Liver (tissue), 9 donors: ENCODE results near the gene TRIM29. TPM values are rescaled to one million over a fixed set of nuclear protein-coding genes. Genes with fewer than 3 reads are reported as not detected.

Experiments used
- DNase-seq: peaks from one replicate; pipeline ENCODE4 v3.0.0-alpha.2; 2017; ENCODE audit warnings: low spot score
- H3K27ac ChIP-seq, 2 donors: one replicate each; pipeline ENCODE4 v1.7.0; 2013; ENCODE audit warnings: inconsistent platforms in 2 of 2, low read length in 2 of 2, control low read depth in 1 of 2, low read depth in 1 of 2, mild to moderate bottlenecking in 1 of 2
- H3K27me3 ChIP-seq, 4 donors: one replicate each; pipeline versions ENCODE4 v1.6.1 to v1.7.0; 2013; ENCODE audit warnings: low read length in 3 of 4, inconsistent platforms in 1 of 4, mild to moderate bottlenecking in 1 of 4, moderate library complexity in 1 of 4; ENCODE audit not compliant: control insufficient read depth in 4 of 4, insufficient read depth in 4 of 4
- H3K36me3 ChIP-seq, 4 donors: one replicate each; pipeline versions ENCODE4 v1.6.1 to v1.7.0; 2013; ENCODE audit warnings: low read length in 3 of 4, mild to moderate bottlenecking in 3 of 4, low read depth in 1 of 4, moderate library complexity in 1 of 4; ENCODE audit not compliant: control insufficient read depth in 4 of 4, insufficient read depth in 3 of 4
- H3K4me1 ChIP-seq, 4 donors: one replicate each; pipeline versions ENCODE4 v1.6.1 to v1.7.0; 2013; ENCODE audit warnings: low read length in 3 of 4, mild to moderate bottlenecking in 3 of 4, moderate library complexity in 1 of 4; ENCODE audit not compliant: control insufficient read depth in 4 of 4, insufficient read depth in 4 of 4
- H3K4me3 ChIP-seq, 3 donors: one replicate each; pipeline versions ENCODE4 v1.6.1 to v1.7.0; 2013; ENCODE audit warnings: low read length in 3 of 3, control low read depth in 1 of 3, low read depth in 1 of 3, mild to moderate bottlenecking in 1 of 3
- H3K9ac ChIP-seq, 2 donors: one replicate each; pipeline ENCODE4 v1.7.0; 2013; ENCODE audit warnings: low read length in 2 of 2, mild to moderate bottlenecking in 2 of 2, moderate library complexity in 2 of 2, control low read depth in 1 of 2, low read depth in 1 of 2
- H3K9me3 ChIP-seq, 4 donors: one replicate each; pipeline versions ENCODE4 v1.6.1 to v1.7.0; 2013; ENCODE audit warnings: low read length in 3 of 4; ENCODE audit not compliant: control insufficient read depth in 4 of 4
- ATF3 ChIP-seq: IDR thresholded peaks from 2 replicates; pipeline ENCODE4 v1.6.1; 2016; ENCODE audit warnings: antibody characterized with exemption
- CTCF ChIP-seq: fragments of 150-350 bp; IDR thresholded peaks from 2 replicates; pipeline ENCODE4 v1.5.1; 2017; ENCODE audit warnings: improper control_type of control experiment, low read depth, low read length; ENCODE audit not compliant: missing input control
- EGR1 ChIP-seq, 2 donors: IDR thresholded peaks; 2 replicates each; pipeline ENCODE4 v1.6.1; 2016 to 2018; ENCODE audit warnings: antibody characterized with exemption in 2 of 2, low read depth in 2 of 2
- FOXA1 ChIP-seq: IDR thresholded peaks from 2 replicates; pipeline ENCODE4 v1.6.1; 2016; ENCODE audit warnings: antibody characterized with exemption
- FOXA2 ChIP-seq: IDR thresholded peaks from 2 replicates; pipeline ENCODE4 v1.6.1; 2016; ENCODE audit warnings: antibody characterized with exemption
- GABPA ChIP-seq, 2 donors: IDR thresholded peaks in 1 of 2; conservative IDR thresholded peaks in 1 of 2; 2 replicates each; pipeline ENCODE4 v1.6.1; 2016; ENCODE audit warnings: antibody characterized with exemption in 2 of 2, mild to moderate bottlenecking in 1 of 2, moderate library complexity in 1 of 2
- HNF4A ChIP-seq, 2 donors: conservative IDR thresholded peaks; 2 replicates each; pipeline ENCODE4 v1.6.1; 2016; ENCODE audit warnings: antibody characterized with exemption in 2 of 2, mild to moderate bottlenecking in 2 of 2
- JUND ChIP-seq, 2 donors: IDR thresholded peaks; 2 replicates each; pipeline ENCODE4 v1.6.1; 2016; ENCODE audit warnings: antibody characterized with exemption in 2 of 2
- MAX ChIP-seq: IDR thresholded peaks from 2 replicates; pipeline ENCODE4 v1.6.1; 2016; ENCODE audit warnings: antibody characterized with exemption
- NR2F2 ChIP-seq: IDR thresholded peaks from 2 replicates; pipeline ENCODE4 v1.6.1; 2016; ENCODE audit warnings: antibody characterized with exemption
- RAD21 ChIP-seq, 2 donors: IDR thresholded peaks; 2 replicates each; pipeline ENCODE4 v1.6.1; 2016; ENCODE audit warnings: antibody characterized with exemption in 2 of 2, mild to moderate bottlenecking in 2 of 2
- REST ChIP-seq: IDR thresholded peaks from 2 replicates; pipeline ENCODE4 v1.6.1; 2016; ENCODE audit warnings: antibody characterized with exemption, mild to moderate bottlenecking
- RXRA ChIP-seq, 2 donors: IDR thresholded peaks; 2 replicates each; pipeline ENCODE4 v1.6.1; 2017 to 2018; ENCODE audit warnings: antibody characterized with exemption in 2 of 2, mild to moderate bottlenecking in 1 of 2
- SP1 ChIP-seq: IDR thresholded peaks from 2 replicates; pipeline ENCODE4 v1.6.1; 2018; ENCODE audit warnings: antibody characterized with exemption, mild to moderate bottlenecking
- TAF1 ChIP-seq: conservative IDR thresholded peaks from 2 replicates; pipeline ENCODE4 v1.6.1; 2016; ENCODE audit warnings: antibody characterized with exemption, mild to moderate bottlenecking
- YY1 ChIP-seq: IDR thresholded peaks from 2 replicates; pipeline ENCODE4 v1.6.1; 2016; ENCODE audit warnings: antibody characterized with exemption, mild to moderate bottlenecking
- ZBTB33 ChIP-seq: IDR thresholded peaks from 2 replicates; pipeline ENCODE4 v1.6.1; 2016; ENCODE audit warnings: antibody characterized with exemption
- WGBS: extraction: QIAGEN DNeasy Blood & Tissue Kit; methylation state at CpG from one replicate; pipeline ENCODE4 v1.1.7; 2013; 5-methylcytosine and 5-hydroxymethylcytosine counted together
- polyA plus RNA-seq, 2 donors: library from polyadenylated mRNA; stranded (reverse) in 1 of 2; unstranded in 1 of 2; fragments of 200-250 nt in 1 of 2; fragments of >200 nt in 1 of 2; fragmentation: Nextera tagmentation in 1 of 2; extraction: Ambion mirVana in 1 of 2; gene quantifications; one replicate each; pipeline versions ENCODE4 v1.2.1 to v1.2.3, GENCODE V29; 2013 to 2015
- total RNA-seq, 2 donors: library from RNA; depleted of rRNA; stranded (reverse); fragments of >200 nt; gene quantifications; one replicate each; pipeline ENCODE4 v1.2.3, GENCODE V29; 2014
- donor health status: healthy.
- donor health status: healthy.
- donor health status: healthy.
- donor health status: healthy.
- donor health status: healthy.

The TRIM29 gene
- total and polyA plus RNA-seq, 4 donors, result 0.22 to 0.89 (median 0.35) TPM

- no peak overlapping the region for H3K9ac ChIP-seq
- no peak for DNase-seq
- H3K4me3 ChIP-seq, result no peak overlapping the region
- 95% methylated on average over 3 of the region's 3 CpGs for WGBS
- H3K27me3 ChIP-seq, result peaks cover 0 to 6% (median 0%) of the 10 kb centered on the region in 4 donors
- no peak overlapping the region for H3K27ac ChIP-seq
- TF ChIP-seq FOXA2 (no peak), JUND (IDR thresholded peaks at IDR 0.05) (no peak), GABPA (IDR thresholded peaks at IDR 0.05 in 1 of 2, conservative IDR thresholded peaks at IDR 0.05 in 1 of 2) (no peak), EGR1 (IDR thresholded peaks at IDR 0.05; ENCODE audit: low read depth in 2 of 2) (no peak), FOXA1 (no peak), TAF1 (no peak), REST (no peak), SP1 (no peak), RAD21 (IDR thresholded peaks at IDR 0.05) (no peak), CTCF (no peak), RXRA (IDR thresholded peaks at IDR 0.05) (no peak), YY1 (no peak), NR2F2 (no peak), ATF3 (no peak)
- no peaks in the 10 kb centered on the region for H3K36me3 ChIP-seq
- H3K4me1 ChIP-seq, result no peaks in the 10 kb centered on the region
- H3K9me3 ChIP-seq, result peaks cover 0 to 6% (median 0%) of the 10 kb centered on the region in 4 donors
Measured at GRCh38 chr11:120090411-120090810, 47.5 kb downstream of the TRIM29 start.

- no peaks in the 10 kb centered on the region for H3K4me1 ChIP-seq
- 79% methylated on average over 6 of the region's 6 CpGs for WGBS
- H3K9ac ChIP-seq, result no peak overlapping the region
- H3K36me3 ChIP-seq, result no peaks in the 10 kb centered on the region
- H3K4me3 ChIP-seq, result no peak overlapping the region
- no peak overlapping the region for H3K27ac ChIP-seq
- no peak for DNase-seq
- H3K9me3 ChIP-seq, result peaks cover 0 to 6% (median 0%) of the 10 kb centered on the region in 4 donors
- peaks cover 0 to 2% (median 0%) of the 10 kb centered on the region in 4 donors for H3K27me3 ChIP-seq
- no peak for TF ChIP-seq NR2F2
- TF ChIP-seq FOXA2, result no peak
- no peak for TF ChIP-seq ZBTB33
- no peak for TF ChIP-seq MAX
- TF ChIP-seq RXRA (IDR thresholded peaks at IDR 0.05), result no peak
- TF ChIP-seq ATF3, result no peak
- TF ChIP-seq TAF1, result no peak
- no peak for TF ChIP-seq JUND (IDR thresholded peaks at IDR 0.05)
- TF ChIP-seq SP1, result no peak
- TF ChIP-seq YY1, result no peak
- no peak for TF ChIP-seq HNF4A (conservative IDR thresholded peaks at IDR 0.05)
- no peak for TF ChIP-seq CTCF
- TF ChIP-seq FOXA1, result no peak
- no peak for TF ChIP-seq RAD21 (IDR thresholded peaks at IDR 0.05)
- TF ChIP-seq EGR1 (IDR thresholded peaks at IDR 0.05; ENCODE audit: low read depth in 2 of 2), result no peak
- TF ChIP-seq GABPA (IDR thresholded peaks at IDR 0.05 in 1 of 2, conservative IDR thresholded peaks at IDR 0.05 in 1 of 2), result no peak
Measured at GRCh38 chr11:120089036-120090001, 48.6 kb downstream of the TRIM29 start.
